Measurements from ENCODE around the gene ANO4. TPM values are rescaled to one million over a fixed set of nuclear protein-coding genes. Genes with fewer than 3 reads are reported as not detected.

The ANO4 gene
- total RNA-seq, 1 experiment from 2014 or later: 5.7 TPM

DNA sequence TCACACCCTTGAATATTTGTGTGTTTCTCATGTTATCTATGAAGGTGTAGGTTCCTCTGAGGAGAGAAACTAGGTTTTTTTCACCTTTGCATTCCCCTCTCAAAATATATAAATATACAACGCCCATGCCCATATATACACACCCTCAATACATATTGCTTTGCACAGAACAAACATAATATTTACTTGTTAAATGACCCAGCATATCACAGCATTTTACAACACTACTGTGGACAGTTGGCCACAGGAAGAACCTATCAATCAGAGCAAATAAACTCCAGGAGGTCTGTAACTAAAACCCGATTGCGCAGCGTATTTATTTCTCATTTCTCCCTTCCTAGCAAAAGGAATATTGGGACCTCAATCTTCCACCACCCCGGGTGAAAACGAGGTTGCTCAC, 219.4 kb downstream of the ANO4 start:
- Histone ChIP-seq H2BK5ac (ENCODE audit: insufficient read length, low read length) (no peak overlapping the region), H3K4me2 (ENCODE audit: insufficient read depth, insufficient read length, low read length) (no peak overlapping the region), H4K20me1 (ENCODE audit: control insufficient read depth, insufficient read depth, insufficient read length) (no peaks in the 10 kb centered on the region), H3K56ac (ENCODE audit: insufficient read length, low read depth, low read length) (no peak overlapping the region), H3K14ac (ENCODE audit: insufficient read depth, low read length) (no peak overlapping the region), H3K23me2 (ENCODE audit: insufficient read length, low read depth, low read length, poor library complexity, severe bottlenecking) (no peaks in the 10 kb centered on the region), H4K8ac (replicated peaks; ENCODE audit: insufficient read length, low read depth, low read length) (no peak overlapping the region), H3K9me3 (ENCODE audit: control insufficient read depth, low read depth, low read length) (no peaks in the 10 kb centered on the region), H3K4ac (ENCODE audit: low read depth, low read length) (no peak overlapping the region), H2BK15ac (ENCODE audit: low read depth, low read length) (no peak overlapping the region), H4K91ac (ENCODE audit: insufficient read length, low read depth, low read length) (no peak overlapping the region), H3K4me1 (ENCODE audit: insufficient read depth, low read length) (no peaks in the 10 kb centered on the region), H3K27me3 (ENCODE audit: insufficient read depth, low read length) (no peaks in the 10 kb centered on the region), H2BK120ac (ENCODE audit: low read depth, low read length, poor library complexity, severe bottlenecking) (no peak overlapping the region), H2BK12ac (ENCODE audit: insufficient read length, low read depth, low read length) (no peak overlapping the region), H3K23ac (ENCODE audit: insufficient read length, low read depth, low read length) (no peak overlapping the region), H2AFZ (ENCODE audit: low read length) (no peak overlapping the region), H3K27ac (ENCODE audit: insufficient read length, low read depth, low read length) (no peak overlapping the region), H2BK20ac (ENCODE audit: low read depth, low read length, poor library complexity, severe bottlenecking) (no peak overlapping the region), H3K9ac (ENCODE audit: extremely low read depth, insufficient read length, low read length) (no peak overlapping the region), H3K79me1 (ENCODE audit: insufficient read depth, low read depth, low read length, poor library complexity, severe bottlenecking) (no peaks in the 10 kb centered on the region), H4K5ac (ENCODE audit: insufficient read length, low read depth, low read length) (no peak overlapping the region), H3T11ph (ENCODE audit: low read length) (no peak overlapping the region), H3K18ac (ENCODE audit: insufficient read length, low read depth, low read length) (no peak overlapping the region), H2AK5ac (ENCODE audit: insufficient read length, low read length) (no peak overlapping the region), H3K79me2 (ENCODE audit: insufficient read depth, low read length) (no peaks in the 10 kb centered on the region)
- no peaks in the 10 kb centered on the region; a peak in 1 of 4 replicates for H3K4me1 Mint-ChIP-seq
- TF ChIP-seq, protein P1, sequence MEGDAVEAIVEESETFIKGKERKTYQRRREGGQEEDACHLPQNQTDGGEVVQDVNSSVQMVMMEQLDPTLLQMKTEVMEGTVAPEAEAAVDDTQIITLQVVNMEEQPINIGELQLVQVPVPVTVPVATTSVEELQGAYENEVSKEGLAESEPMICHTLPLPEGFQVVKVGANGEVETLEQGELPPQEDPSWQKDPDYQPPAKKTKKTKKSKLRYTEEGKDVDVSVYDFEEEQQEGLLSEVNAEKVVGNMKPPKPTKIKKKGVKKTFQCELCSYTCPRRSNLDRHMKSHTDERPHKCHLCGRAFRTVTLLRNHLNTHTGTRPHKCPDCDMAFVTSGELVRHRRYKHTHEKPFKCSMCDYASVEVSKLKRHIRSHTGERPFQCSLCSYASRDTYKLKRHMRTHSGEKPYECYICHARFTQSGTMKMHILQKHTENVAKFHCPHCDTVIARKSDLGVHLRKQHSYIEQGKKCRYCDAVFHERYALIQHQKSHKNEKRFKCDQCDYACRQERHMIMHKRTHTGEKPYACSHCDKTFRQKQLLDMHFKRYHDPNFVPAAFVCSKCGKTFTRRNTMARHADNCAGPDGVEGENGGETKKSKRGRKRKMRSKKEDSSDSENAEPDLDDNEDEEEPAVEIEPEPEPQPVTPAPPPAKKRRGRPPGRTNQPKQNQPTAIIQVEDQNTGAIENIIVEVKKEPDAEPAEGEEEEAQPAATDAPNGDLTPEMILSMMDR (conservative IDR thresholded peaks at IDR 0.05): no peak
- no peaks in the 10 kb centered on the region for H3K27me3 Mint-ChIP-seq (ENCODE audit: low read depth)
- peaks cover 3 to 18% (median 13%) of the 10 kb centered on the region in 3 experiments; a peak in 6 of 7 replicates for H3K36me3 Mint-ChIP-seq (ENCODE audit: insufficient read depth in 1 of 3, low read depth in 3 of 3)
- no peak overlapping the region for H3K4me3 Mint-ChIP-seq
- H3K27ac Mint-ChIP-seq: no peak overlapping the region
- DNase-seq: no peak
- WGBS (ENCODE audit: extremely low coverage, insufficient read length, low lambda C conversion rate): no CpG with 5 or more reads among the region's 6 CpGs
- peaks cover 11 to 16% of the 10 kb centered on the region in 2 experiments for H3K9me3 Mint-ChIP-seq
